Psoas muscle (tissue), 8 donors: ENCODE measurements around the gene PRPF39. TPM values are rescaled to one million over a fixed set of nuclear protein-coding genes. Genes with fewer than 3 reads are reported as not detected.

ENCODE experiments used
- ATAC-seq, 4 donors: fragments of 200-7000 bp; cut with Tn5 transposase; one replicate each; pipeline ENCODE4 v1.9.1; 2020; ENCODE audit warnings: moderate library complexity in 3 of 4, mild to moderate bottlenecking in 2 of 4
- DNase-seq, 2 donors: peaks; one replicate each; pipeline ENCODE4 v3.0.0-alpha.2; 2020
- H3K27ac ChIP-seq: fragments of 200-600 bp; one replicate; pipeline ENCODE4 v1.8.0; 2022
- H3K27me3 ChIP-seq, 3 donors: fragments of 200-600 bp in 1 of 3; one replicate each; pipeline versions ENCODE4 v1.6.1 to v1.8.0; 2013 to 2022; ENCODE audit warnings: low read length in 2 of 3, mild to moderate bottlenecking in 2 of 3, moderate library complexity in 1 of 3; ENCODE audit not compliant: insufficient read depth in 3 of 3
- H3K36me3 ChIP-seq, 2 donors: fragments of 200-600 bp in 1 of 2; one replicate each; pipeline versions ENCODE4 v1.6.1 to v1.8.0; 2013 to 2022; ENCODE audit warnings: low read depth in 1 of 2, mild to moderate bottlenecking in 1 of 2, moderate library complexity in 1 of 2; ENCODE audit not compliant: insufficient read depth in 1 of 2
- H3K4me1 ChIP-seq: fragments of 200-600 bp; one replicate; pipeline ENCODE4 v1.8.0; 2022
- H3K4me3 ChIP-seq: fragments of 200-600 bp; one replicate; pipeline ENCODE4 v1.8.0; 2022; ENCODE audit warnings: mild to moderate bottlenecking
- H3K9me3 ChIP-seq: fragments of 200-600 bp; one replicate; pipeline ENCODE4 v1.8.0; 2022
- WGBS, 3 donors: extraction: QIAGEN DNeasy Blood & Tissue Kit; methylation state at CpG; one replicate each; pipeline versions ENCODE4 v1.1.6 to v1.1.7; 2013; 5-methylcytosine and 5-hydroxymethylcytosine counted together
- intact Hi-C, 2 donors: fragments of 100-400 bp; cut with DNase I; formaldehyde crosslinking; loops; one replicate each; pipeline versions ENCODE4 v1.11.0 to v1.14.2; 2022
- polyA plus RNA-seq, 3 donors: library from polyadenylated mRNA; stranded (reverse); fragments of 200-250 nt; gene quantifications; one replicate each; pipeline ENCODE4 v1.2.3, GENCODE V29; 2013
- total RNA-seq, 4 donors: library from RNA; stranded (reverse); fragmentation: NEBNext Ultra II Directional in 2 of 4; extraction: Animal tissue kit (Norgen Biotek cat#: 25700) in 2 of 4; gene quantifications; one replicate each; pipeline versions ENCODE4 v1.2.1 to v1.2.4, GENCODE V29; 2021 to 2023
- TF ChIP-seq, protein P1 (sequence below): fragments of 200-600 bp; IDR thresholded peaks from one replicate; pipeline ENCODE4 v1.8.0; 2022; ENCODE audit warnings: antibody characterized with exemption
- donor health status: healthy with polysubstance abuse.
- donor health status: DM: no; HTN: no; CAD: no; lungs with moderate emphysema.
- donor health status: Bipolar disorder and iron deficiency.
- donor health status: healthy.
- donor health status: DM: yes; HTN: yes; CAD: no.
- donor health status: DM: no; HTN: no; CAD: no.
- donor health status: DM: no; HTN: no; CAD: no.
- donor health status: DM: yes; HTN: yes; CAD: no.

Gene PRPF39
- total and polyA plus RNA-seq, 7 donors, result 10.1 to 32.4 (median 18.2) TPM

DNA sequence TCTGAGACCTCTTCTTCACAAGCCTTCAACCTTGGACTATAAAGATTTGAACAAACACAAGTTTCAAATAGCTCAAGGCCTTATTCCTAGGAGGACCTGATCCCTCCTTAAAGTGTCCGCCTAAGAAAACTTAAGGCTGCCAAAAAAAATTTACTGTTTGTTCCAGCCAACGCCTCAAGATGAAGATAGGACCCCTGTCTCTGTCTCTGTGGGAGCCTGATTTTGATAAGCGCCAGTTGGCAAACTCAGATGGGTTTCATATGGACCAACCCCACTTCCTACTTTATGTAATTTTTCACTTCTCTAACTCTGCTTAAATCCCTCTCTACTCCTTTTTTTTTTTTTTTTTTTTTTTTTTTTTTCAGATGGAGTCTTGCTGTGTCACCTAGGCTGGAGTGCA lies 39.4 kb downstream of the PRPF39 start:
- intact Hi-C loops, result no loop called here
- H3K9me3 ChIP-seq, result no peaks in the 10 kb centered on the region
- H3K27ac ChIP-seq, result no peak overlapping the region
- no peaks in the 10 kb centered on the region for H3K27me3 ChIP-seq
- H3K36me3 ChIP-seq, result peaks cover 0 to 93% of the 10 kb centered on the region in 2 donors
- DNase-seq (no peak), ATAC-seq (no peak)
- H3K4me3 ChIP-seq, result no peak overlapping the region
- TF ChIP-seq, protein P1, sequence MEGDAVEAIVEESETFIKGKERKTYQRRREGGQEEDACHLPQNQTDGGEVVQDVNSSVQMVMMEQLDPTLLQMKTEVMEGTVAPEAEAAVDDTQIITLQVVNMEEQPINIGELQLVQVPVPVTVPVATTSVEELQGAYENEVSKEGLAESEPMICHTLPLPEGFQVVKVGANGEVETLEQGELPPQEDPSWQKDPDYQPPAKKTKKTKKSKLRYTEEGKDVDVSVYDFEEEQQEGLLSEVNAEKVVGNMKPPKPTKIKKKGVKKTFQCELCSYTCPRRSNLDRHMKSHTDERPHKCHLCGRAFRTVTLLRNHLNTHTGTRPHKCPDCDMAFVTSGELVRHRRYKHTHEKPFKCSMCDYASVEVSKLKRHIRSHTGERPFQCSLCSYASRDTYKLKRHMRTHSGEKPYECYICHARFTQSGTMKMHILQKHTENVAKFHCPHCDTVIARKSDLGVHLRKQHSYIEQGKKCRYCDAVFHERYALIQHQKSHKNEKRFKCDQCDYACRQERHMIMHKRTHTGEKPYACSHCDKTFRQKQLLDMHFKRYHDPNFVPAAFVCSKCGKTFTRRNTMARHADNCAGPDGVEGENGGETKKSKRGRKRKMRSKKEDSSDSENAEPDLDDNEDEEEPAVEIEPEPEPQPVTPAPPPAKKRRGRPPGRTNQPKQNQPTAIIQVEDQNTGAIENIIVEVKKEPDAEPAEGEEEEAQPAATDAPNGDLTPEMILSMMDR, result no peak
- whole genome bisulfite sequencing, 3 donors, result 94 to 96% (median 95%) methylated on average over 3 of the region's 3 CpGs
- peaks cover 15% of the 10 kb centered on the region for H3K4me1 ChIP-seq

DNA sequence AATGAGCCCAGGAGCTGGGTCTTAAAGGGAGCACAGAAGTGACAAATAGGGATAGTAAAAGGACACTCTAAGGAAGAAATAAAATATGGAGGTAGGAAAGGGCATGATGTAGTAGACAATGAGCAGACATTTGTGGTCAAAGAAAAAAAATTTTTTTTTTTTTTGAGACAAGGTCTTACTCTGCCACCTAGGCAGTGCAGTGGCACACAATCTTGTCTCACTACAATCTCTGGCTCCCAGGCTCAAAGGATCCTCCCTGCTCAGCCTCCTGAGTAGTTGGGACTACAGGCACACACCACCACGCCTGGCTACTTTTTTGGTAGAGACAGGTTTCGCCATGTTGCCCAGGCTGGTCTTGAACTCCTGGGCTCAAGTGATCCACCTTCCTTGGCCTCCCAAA lies 41.8 kb downstream of the PRPF39 start:
- no peak for ATAC-seq
- DNase-seq, result no peak
- intact Hi-C loops, result no loop called here
- H3K4me1 ChIP-seq, result peaks cover 39% of the 10 kb centered on the region
- H3K27me3 ChIP-seq, result no peaks in the 10 kb centered on the region
- TF ChIP-seq, protein P1, result no peak
- H3K27ac ChIP-seq, result no peak overlapping the region
- 94 to 100% (median 98%) methylated on average over 2 of the region's 2 CpGs for WGBS, 3 donors
- H3K9me3 ChIP-seq, result no peaks in the 10 kb centered on the region
- no peak overlapping the region for H3K4me3 ChIP-seq
- peaks cover 0 to 71% of the 10 kb centered on the region in 2 donors for H3K36me3 ChIP-seq

DNA sequence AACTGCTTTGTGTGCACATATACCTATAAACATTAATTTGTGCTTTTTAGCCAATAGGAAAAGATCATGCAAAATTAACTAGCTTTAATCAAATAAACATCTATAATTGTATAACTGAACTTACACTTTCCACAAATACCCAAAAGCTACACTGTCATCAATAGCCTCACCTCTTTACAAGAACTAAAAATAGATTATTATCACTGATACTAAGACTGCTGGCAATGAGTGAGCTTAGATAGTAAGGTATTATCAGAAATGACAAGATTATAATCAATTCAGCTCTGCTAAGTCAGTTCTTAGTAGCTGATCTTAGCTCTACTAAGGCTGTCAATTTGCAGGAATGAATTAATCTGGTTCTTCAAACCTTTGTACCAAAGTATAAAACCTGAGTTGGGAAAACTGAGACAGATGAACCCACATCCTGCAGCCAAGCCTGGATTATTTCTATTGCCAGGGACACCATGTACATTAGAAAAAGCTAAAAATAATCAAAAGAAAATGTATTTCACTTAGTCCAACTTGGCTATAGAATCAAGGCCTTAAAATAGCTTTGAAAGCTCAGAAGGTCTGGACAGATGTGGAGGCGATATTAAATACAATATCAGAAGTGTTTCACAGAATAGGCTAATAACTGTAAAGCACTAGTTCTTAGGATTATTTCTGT lies 45.2 kb downstream of the PRPF39 start:
- WGBS, 3 donors, result 25 to 31% (median 26%) methylated on average over 1 of the region's 1 CpG
- no peak for DNase-seq
- peak in 3 of 4 donors; percentile 28 to 78 (median 64) for ATAC-seq
- TF ChIP-seq, protein P1, result no peak
- H3K27ac ChIP-seq, result peak overlapping the region; percentile 75
- no peaks in the 10 kb centered on the region for H3K27me3 ChIP-seq
- H3K4me3 ChIP-seq, result peak overlapping the region; percentile 39
- intact Hi-C loops, result no loop called here
- peaks cover 0 to 40% of the 10 kb centered on the region in 2 donors for H3K36me3 ChIP-seq
- H3K4me1 ChIP-seq, result peaks cover 59% of the 10 kb centered on the region
- H3K9me3 ChIP-seq, result no peaks in the 10 kb centered on the region

DNA sequence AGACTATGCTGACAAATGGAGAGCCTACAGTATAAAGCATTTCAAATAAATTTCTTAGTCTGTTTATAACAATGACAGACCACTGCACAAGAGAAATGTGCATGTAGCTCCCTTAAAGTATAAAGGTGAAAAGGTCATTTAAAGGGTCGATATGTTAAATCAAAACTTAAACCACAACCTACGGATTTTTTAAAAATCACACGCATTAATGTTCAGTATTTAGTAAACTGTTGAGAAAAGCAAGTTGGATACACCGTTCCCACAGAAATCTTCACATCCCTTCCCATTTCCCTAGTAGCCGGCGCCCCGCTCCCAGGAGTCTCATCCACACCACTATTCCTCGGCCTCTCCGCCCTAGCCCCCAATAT lies 49.8 kb downstream of the PRPF39 start:
- TF ChIP-seq, protein P1, result no peak
- DNase-seq, result no peak
- Histone ChIP-seq H3K27ac (peak overlapping the region; percentile 92), H3K4me3 (peak overlapping the region; percentile 86), H3K9me3 (no peaks in the 10 kb centered on the region), H3K36me3 (no peaks in the 10 kb centered on the region), H3K4me1 (peaks cover 58% of the 10 kb centered on the region), H3K27me3 (no peaks in the 10 kb centered on the region)
- WGBS, 3 donors, result 0 to 1% (median 1%) methylated on average over 9 of the region's 9 CpGs
- peak; percentile 6 to 28 (median 8) for ATAC-seq
- intact Hi-C loops, result loop anchor here (2.0 to 5.0 kb wide), 2 partner anchors 46 to 171 kb away; partner anchors contain the start of gene TOGARAM1 (in 2 of the 2)
